Ecto neural progenitor cell (in vitro differentiated cells): ENCODE measurements around the gene SERTAD2.

Experiments
- DNase-seq: peaks from one replicate; pipeline ENCODE4 v3.0.0-alpha.2; 2018; ENCODE audit warnings: low spot score

The SERTAD2 gene

DNA sequence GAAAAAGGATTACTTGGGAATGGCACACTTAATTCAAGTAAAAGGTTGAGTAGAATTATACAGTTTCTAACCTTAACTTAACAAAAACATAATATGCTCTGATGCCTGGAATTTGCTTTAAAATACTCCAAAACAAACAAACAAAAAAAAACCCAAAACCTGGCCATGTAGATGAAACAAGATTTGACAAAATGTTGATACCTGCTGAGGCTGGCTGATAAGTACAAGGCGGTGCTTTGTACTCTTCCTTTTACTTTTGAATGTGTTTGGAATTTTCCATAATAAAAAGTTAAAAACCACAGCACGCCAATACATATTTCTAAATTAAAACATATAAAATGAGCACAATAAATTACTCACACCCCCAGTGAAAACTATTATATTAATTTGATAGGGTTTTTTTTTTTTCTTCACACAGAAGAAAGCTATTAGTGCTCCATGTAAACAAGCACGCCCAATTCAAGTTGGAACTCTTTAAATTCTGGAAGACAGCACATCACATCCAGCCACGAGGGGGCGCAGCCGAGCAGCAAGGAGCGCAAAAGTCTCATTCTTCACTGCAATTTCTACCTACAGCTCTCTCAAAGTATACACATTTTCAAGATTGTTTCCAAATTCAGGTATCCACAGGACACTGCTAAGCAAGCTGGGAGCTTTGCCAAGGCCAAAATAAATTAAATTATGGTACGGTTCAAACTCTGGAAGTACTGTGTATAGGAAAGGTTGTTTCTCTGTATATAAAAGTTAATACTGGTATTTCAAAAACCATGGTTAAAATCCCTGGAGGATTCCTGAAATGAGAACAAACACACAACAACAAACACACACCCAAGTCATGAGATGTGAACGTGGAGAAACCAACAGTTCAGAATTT, 7.5 kb downstream of the SERTAD2 start:
- DNase-seq: peak; percentile 85

DNA sequence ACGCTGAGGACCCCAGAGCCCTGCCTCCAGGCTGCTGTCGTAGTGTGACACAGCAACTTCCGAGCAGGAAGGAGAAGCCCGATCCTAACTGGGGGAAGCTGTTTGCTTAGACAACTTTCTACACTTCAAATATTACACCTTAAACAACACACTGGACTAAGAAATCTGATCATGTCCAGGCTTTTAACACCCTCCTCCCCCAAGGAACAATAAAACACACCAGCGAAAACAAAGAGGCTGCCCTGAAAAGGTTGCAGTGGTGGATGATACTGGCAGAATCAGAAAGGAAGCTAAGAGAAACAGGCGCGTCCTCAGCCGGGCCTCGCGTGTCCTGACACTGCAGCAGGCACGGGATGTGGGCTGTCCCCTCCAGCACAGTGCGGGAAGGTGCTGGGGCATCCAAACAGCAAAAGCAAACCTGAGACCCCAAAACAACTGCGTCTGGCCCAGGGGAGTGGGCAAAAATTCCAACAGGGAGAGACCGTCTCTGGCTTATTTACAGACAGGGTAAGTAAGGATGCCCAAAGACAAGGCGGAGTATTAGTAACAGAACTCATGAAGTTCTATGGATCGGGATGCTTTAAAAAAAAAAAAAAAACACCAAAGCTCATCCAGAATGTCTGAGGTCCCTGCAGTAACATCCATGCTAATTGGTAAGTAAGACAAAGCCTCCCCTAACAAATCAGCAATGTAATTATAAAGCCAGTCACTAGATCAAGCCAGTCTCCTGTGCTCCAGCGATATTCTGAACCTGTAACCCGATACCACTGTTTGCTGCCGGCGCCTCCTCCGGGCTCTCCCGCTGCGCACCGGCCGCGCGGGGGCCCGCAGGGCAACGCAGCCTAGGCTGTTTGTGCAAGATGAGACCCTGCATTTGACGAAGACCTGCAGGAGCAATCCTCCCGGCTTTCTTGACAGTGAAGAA, 9.0 kb downstream of the SERTAD2 start:
- DNase-seq: peak; percentile 86

- no peak for DNase-seq
Observed at GRCh38 chr2:64643838-64644457, 9.8 kb downstream of the SERTAD2 start.

GRCh38 chr2:64641599-64641998, 12.1 kb downstream of the SERTAD2 start:
- no peak for DNase-seq

DNA sequence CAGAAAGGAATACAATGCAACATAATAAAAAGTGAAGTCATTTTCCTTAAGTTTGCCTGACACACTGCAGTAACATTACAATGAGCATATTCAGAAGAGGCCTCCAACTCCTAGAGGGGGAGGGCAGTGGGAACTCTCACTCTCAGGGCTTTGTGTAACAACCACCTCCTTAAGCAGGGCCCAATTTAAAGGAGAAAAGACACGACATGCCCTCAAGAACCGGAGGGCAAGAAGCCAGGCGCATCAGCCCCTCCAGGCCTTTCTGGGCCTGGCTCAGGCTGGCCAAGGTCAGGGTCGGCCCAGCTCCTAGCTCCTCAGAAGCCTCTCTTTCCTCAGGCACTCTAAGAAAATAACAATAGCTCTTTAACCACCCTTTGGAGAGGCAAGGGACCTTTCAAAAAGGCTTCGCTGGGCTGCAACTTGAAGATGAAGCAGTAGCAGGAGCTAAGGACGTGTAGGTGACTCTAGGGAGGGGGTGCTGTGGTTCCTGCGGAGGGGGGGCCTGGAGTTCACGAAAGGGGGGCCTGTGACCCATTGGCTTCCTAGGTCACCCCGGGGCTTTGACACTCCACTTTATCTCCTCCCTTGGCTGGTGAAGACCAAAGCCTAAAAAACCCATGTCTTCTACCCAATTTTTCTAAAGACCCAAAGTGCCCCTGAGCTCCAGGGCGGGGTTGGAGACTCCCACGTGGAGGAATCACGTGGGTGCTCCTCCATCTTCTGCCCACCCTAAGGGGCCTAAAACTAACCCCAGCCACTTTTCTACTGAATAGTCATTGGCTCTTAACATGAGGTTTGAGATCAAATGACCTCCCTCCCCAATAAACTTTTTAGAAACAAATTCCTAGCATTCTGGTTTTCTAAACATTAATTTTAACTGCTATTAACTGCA, 13.3 kb downstream of the SERTAD2 start:
- DNase-seq: no peak

DNA sequence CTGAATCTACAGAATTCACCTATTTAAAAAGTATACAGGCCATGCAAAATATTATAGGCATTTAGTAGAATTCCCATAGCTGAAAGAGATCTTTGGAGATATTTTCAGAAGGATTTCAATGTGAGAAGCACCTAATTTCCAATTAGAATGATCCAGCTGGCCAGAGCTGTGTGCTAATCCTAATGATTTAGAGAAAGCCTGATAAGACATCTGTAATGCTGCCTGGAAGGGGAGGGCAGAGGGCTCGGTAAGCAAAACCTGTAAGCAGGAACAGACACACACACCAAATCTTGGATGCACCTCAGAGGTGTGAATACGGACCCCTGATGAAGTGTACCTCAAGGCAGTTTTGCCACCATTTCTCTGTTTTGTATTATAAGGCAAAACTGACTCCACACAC, 14.0 kb downstream of the SERTAD2 start:
- DNase-seq: no peak

- no peak for DNase-seq
Observed at GRCh38 chr2:64638502-64639120, 15.1 kb downstream of the SERTAD2 start.

DNA sequence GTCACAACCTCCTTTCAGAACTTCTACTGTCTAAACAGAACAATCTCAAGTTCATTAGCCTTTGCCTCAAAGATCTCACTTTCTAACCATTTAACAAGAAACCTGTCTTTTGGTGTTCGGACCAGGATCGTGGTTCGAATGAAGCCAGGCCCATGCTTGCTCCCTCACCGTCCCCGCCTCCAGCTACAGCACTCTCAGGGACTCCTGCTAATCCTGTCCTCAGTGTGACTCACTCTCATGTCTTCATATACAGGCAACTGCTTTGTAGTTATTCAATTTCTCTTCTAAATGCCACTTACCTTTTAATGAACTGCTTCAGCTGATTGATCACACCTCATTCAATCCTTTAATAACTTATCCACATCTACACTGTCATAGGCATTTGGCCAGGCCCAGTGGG, 15.8 kb downstream of the SERTAD2 start:
- no peak for DNase-seq

GRCh38 chr2:64637000-64637635, 16.6 kb downstream of the SERTAD2 start:
- no peak for DNase-seq

DNA sequence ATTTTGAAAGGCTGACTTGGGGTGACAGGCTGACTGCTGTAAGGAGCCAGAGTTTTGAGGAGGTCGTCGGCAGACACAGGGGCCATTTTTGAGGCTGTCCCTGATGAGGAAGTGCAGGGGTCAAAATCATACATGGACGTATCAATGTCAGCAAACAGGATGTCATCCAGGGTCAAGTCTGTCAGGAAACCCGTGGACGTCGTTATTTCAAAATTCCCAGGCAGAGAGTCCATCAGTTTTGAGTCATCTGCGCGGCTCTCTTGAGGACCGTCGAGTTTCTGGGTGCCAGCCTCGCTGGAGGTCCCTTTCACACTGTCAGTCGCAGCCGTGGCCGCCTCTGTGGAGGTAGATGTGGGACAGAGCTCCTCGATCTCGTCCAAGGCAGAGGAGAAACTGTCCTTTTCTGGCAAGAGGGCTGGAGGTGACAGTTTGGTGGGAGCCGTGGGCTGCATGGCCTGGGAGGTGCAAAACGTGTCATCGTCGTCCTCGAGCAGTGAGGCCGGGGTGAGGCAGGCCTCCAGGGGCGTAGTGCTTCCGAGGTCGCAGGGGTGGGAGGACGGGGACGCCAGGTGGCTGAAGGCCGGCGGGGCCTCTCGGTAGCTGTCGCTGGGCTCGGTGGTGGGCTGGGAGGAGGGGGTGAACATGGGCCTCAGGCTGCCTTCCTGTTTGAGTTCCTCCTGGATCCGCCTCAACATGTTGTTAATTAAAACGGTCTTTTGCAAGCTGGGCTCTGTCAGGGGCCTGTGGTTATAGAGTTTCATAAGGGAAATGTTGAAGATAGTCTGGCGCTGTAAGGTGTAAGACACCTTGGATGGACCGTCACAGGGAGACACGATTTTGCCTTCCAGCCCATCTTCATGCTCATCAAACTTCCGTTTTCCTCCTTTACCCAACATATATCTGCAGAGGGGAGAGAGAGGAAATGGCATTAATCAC, 17.5 kb downstream of the SERTAD2 start:
- DNase-seq: no peak

- no peak for DNase-seq
Observed at GRCh38 chr2:64634345-64635267, 19.1 kb downstream of the SERTAD2 start.

DNA sequence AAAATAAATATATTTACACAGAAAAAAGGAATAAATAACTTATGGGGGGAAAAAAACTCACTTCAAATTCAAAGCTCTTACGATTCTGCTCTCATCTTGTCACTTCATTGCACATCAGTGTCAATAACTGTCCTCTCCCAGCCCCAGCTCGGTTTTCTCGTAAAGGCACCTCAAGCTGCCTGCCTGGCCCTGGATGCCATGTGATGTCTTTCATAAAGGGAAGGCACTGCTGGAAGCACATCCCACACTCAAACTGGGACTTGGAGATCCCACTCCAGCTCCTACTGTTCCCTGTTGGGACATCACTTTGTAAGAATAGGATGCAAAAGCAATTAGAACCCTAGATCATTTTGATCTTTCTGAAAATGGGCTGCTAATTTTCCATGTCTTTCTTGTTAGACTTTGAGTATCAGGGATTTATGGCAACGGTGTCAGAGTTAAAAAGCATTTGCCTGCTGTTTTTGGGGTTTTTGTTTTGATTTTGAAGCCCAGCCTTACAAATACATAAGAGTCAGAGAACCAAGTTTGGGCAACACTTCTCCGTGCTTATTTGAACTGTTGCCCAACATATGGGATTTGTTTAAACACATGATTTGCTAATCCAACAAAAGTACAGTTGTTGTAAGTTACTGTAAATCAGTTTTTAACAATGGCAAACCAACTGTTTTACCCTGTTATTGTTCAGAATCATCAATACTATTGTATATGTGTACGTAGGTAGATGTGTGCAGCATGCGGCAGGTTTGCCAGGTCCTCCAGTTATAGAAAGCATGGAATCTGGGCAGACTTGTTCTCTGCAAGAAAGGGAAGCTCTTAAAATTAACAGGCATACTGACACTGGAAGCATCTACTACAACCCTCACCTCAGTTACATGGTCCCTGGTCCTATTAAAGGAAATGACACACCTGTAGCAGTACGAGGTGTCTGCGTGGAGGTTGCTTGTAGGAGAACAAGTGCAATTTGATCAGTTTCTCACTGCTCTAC, 20.6 kb downstream of the SERTAD2 start:
- no peak for DNase-seq

DNA sequence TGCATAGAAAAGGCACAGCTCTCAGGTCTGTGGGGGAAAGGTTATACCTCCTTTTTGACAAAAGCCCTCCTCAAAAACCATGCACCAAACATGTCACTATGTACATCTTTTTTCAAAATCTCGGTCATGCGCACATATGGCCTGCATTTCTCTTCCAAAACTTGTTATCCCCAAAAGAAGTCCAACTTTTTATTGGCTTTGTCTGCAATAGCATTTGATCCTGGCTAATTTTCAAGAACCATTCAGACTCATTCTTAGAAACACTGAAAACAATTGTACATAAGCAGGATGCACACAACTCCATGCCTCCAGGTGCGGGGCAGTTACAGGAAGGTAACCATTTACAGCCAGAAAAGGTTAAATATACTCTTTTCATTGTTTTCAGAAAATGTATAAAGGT, 21.9 kb downstream of the SERTAD2 start:
- DNase-seq: no peak

DNA sequence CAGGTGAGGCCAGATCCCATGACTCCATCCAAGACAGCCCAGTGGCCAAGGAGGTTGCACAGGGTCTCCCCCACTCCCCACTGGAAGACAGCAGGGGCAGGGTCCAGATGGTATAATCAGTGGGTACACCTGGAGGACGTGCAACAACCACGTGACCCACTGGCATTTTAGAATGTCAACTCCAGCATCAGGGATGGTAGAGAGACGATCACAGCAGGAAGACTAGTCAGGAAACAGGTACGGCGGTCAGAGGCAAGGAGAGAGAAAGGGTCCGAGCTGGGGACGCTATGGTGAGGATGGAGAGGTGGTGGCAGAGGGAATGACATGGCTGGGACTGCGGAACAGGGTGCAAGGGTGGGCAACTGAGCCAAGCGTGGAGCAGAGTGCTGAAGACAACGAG, 23.0 kb downstream of the SERTAD2 start:
- peak; percentile 37 for DNase-seq

DNA sequence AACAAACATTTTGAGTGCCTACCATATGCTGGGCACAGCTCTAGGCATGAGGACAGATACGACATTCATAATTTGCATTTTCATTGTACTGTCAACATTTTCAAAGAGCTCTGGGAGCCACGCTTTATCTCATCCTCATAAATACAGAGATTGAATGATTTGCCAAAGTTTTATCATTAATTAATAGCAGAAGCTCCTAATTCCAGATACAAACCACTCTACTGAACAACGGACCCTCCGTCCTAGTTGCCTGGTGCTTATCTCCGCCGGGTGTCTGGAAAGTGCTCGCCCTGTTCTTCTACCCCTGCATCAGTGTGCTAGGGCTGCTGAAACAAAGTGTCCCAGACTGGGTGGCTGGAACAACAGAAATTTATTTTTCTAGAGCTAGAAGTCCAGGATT, 23.8 kb downstream of the SERTAD2 start:
- no peak for DNase-seq

DNA sequence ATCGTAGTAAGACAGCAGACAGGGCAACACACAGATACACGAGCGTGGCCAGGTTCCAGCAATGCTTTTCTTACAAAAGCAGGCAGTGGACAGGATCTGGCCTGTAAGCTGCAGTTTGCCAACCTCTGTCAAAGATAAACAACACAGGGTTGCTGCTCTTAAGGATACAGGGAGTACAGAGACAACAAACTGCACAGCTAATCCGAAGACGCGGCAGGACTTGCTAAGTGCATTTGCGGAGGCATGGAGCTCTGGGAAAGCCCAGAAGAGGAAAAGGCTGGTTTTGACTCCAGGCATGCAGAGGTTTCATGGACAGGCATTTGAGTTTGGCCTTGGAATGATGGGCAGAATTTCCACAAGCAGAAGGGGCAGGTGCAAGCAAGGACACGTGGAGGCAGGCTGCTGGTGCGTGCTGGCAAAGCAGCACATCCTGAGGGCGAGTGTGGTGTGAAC, 24.4 kb downstream of the SERTAD2 start:
- DNase-seq: no peak
